ENCODE data around the gene SNX19. TPM values are rescaled to one million over a fixed set of nuclear protein-coding genes. Genes with fewer than 3 reads are reported as not detected.

SNX19 gene
- total and polyA plus RNA-seq, 2 donors, result 12.8 to 27.3 TPM

GRCh38 chr11:130872513-130872912 is 43.8 kb downstream of the SNX19 start:
- peaks cover 13 to 48% of the 10 kb centered on the region in 2 donors for H3K36me3 ChIP-seq (ENCODE audit: control insufficient read depth in 2 of 2, insufficient read depth in 2 of 2, low read length in 1 of 2)
- H3K27ac ChIP-seq (ENCODE audit: low read depth in 1 of 2, low read length in 1 of 2), result no peak overlapping the region

DNA sequence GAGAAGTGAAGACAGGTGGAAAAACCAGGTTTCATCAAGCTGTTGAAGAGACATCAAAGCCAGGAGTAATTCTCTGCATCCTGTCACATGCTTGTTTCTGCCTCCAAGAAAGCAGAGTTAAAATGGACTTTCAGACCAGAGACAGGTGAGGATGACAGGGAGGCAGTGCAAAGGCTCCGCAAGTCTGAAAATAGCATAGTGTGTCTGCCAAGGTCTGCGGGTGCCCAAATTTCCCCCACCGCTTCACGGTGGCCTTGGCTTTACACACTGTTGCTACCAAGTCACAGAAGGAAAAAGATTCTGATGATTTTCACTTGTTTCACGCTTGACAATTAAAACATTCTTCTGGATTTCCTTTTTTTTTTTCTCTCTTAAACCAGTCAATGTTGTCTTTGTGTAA is 44.2 kb downstream of the SNX19 start:
- Histone ChIP-seq H3K4me3 (ENCODE audit: low read length in 2 of 2) (no peak overlapping the region), H3K4me1 (ENCODE audit: control insufficient read depth in 2 of 2, insufficient read depth in 2 of 2, low read length in 2 of 2) (no peaks in the 10 kb centered on the region), H3K27me3 (ENCODE audit: control insufficient read depth in 2 of 2, insufficient read depth in 1 of 2, low read length in 1 of 2) (no peaks in the 10 kb centered on the region), H3K36me3 (ENCODE audit: control insufficient read depth in 2 of 2, insufficient read depth in 2 of 2, low read length in 1 of 2) (peaks cover 11 to 44% of the 10 kb centered on the region in 2 donors), H3K27ac (ENCODE audit: low read depth in 1 of 2, low read length in 1 of 2) (no peak overlapping the region), H3K9me3 (ENCODE audit: control insufficient read depth in 2 of 2, insufficient read depth in 1 of 2, low read length in 1 of 2) (no peaks in the 10 kb centered on the region)
- WGBS, result 96% methylated on average over 5 of the region's 5 CpGs
- DNase-seq (ENCODE audit: low read depth in 6 of 9, low spot score in 9 of 9), result no peak

More at GRCh38 chr11:130872513-130872912, 43.8 kb downstream of the SNX19 start:
- H3K4me1 ChIP-seq (ENCODE audit: control insufficient read depth in 2 of 2, insufficient read depth in 2 of 2, low read length in 2 of 2), result no peaks in the 10 kb centered on the region
- H3K27me3 ChIP-seq (ENCODE audit: control insufficient read depth in 2 of 2, insufficient read depth in 1 of 2, low read length in 1 of 2), result no peaks in the 10 kb centered on the region
- no peak overlapping the region for H3K4me3 ChIP-seq (ENCODE audit: low read length in 2 of 2)
- DNase-seq (ENCODE audit: low read depth in 6 of 9, low spot score in 9 of 9), result no peak
- no peaks in the 10 kb centered on the region for H3K9me3 ChIP-seq (ENCODE audit: control insufficient read depth in 2 of 2, insufficient read depth in 1 of 2, low read length in 1 of 2)
- WGBS, result 91% methylated on average over 6 of the region's 6 CpGs

DNA sequence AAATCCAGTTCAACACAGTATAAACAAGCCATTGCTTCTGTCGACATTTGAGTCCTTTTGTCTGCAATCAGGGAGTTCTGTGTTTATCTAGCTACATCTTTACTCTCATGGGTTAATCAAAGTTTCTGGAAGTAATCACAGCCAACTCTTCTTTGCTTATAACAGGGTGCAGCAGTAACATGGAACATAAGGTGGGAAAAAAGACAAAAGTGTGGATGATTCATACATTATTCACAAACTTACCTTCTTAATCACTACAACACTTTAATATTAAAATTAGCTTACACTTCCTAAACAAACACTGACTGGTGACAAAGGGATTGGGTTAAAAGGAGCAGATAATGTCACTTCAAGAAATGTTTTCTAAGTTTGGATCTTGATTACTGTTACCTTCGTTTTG is 44.7 kb downstream of the SNX19 start:
- H3K27ac ChIP-seq (ENCODE audit: low read depth in 1 of 2, low read length in 1 of 2), result no peak overlapping the region
- WGBS, result 93% methylated on average over 2 of the region's 2 CpGs
- no peaks in the 10 kb centered on the region for H3K4me1 ChIP-seq (ENCODE audit: control insufficient read depth in 2 of 2, insufficient read depth in 2 of 2, low read length in 2 of 2)
- H3K9me3 ChIP-seq (ENCODE audit: control insufficient read depth in 2 of 2, insufficient read depth in 1 of 2, low read length in 1 of 2), result no peaks in the 10 kb centered on the region
- H3K27me3 ChIP-seq (ENCODE audit: control insufficient read depth in 2 of 2, insufficient read depth in 1 of 2, low read length in 1 of 2), result no peaks in the 10 kb centered on the region
- peaks cover 11 to 39% of the 10 kb centered on the region in 2 donors for H3K36me3 ChIP-seq (ENCODE audit: control insufficient read depth in 2 of 2, insufficient read depth in 2 of 2, low read length in 1 of 2)
- H3K4me3 ChIP-seq (ENCODE audit: low read length in 2 of 2), result no peak overlapping the region
- no peak for DNase-seq (ENCODE audit: low read depth in 6 of 9, low spot score in 9 of 9)

DNA sequence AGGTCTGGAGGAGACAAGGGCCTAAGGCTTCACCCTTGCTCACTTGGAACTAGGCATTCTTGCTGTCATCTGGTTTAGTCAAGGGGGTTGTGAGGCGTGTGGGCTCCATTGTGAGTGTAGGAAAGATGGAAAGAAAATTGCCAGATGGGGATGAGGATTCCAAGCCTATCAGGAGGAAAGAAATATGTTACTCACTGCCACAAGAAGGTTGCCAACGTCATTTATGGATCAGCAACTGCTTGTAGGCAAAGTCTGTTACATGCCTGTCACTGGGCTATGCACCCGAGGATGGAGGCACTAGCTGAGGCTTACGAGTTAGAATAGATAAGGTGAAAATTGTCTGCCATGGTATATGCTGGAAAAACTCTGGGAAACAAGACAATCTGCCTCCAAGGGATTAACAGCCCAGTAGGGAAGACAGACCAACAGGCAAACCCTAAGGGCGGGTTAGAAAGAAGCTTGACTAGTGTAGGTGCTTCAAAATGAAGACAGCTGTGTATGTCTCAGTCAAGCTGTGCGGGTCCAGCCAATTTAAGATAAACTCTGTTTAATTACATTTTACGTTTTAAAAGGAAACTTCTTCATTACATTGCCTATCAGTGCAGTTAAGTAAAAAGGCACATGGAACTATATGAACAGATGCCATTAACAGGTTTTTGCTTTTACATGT is 47.4 kb downstream of the SNX19 start:
- Histone ChIP-seq H3K36me3 (ENCODE audit: control insufficient read depth in 2 of 2, insufficient read depth in 2 of 2, low read length in 1 of 2) (peaks cover 3 to 19% of the 10 kb centered on the region in 2 donors), H3K27ac (ENCODE audit: low read depth in 1 of 2, low read length in 1 of 2) (no peak overlapping the region), H3K27me3 (ENCODE audit: control insufficient read depth in 2 of 2, insufficient read depth in 1 of 2, low read length in 1 of 2) (no peaks in the 10 kb centered on the region), H3K4me3 (ENCODE audit: low read length in 2 of 2) (no peak overlapping the region), H3K4me1 (ENCODE audit: control insufficient read depth in 2 of 2, insufficient read depth in 2 of 2, low read length in 2 of 2) (no peaks in the 10 kb centered on the region), H3K9me3 (ENCODE audit: control insufficient read depth in 2 of 2, insufficient read depth in 1 of 2, low read length in 1 of 2) (no peaks in the 10 kb centered on the region)
- DNase-seq (ENCODE audit: low read depth in 6 of 9, low spot score in 9 of 9), result no peak
- WGBS, result 90% methylated on average over 7 of the region's 7 CpGs

- 88% methylated on average over 8 of the region's 8 CpGs for WGBS
- DNase-seq (ENCODE audit: low read depth in 6 of 9, low spot score in 9 of 9), result no peak
- H3K36me3 ChIP-seq (ENCODE audit: control insufficient read depth in 2 of 2, insufficient read depth in 2 of 2, low read length in 1 of 2), result peaks cover 3 to 13% of the 10 kb centered on the region in 2 donors
Observed at GRCh38 chr11:130868086-130868710, 48.1 kb downstream of the SNX19 start.

DNA sequence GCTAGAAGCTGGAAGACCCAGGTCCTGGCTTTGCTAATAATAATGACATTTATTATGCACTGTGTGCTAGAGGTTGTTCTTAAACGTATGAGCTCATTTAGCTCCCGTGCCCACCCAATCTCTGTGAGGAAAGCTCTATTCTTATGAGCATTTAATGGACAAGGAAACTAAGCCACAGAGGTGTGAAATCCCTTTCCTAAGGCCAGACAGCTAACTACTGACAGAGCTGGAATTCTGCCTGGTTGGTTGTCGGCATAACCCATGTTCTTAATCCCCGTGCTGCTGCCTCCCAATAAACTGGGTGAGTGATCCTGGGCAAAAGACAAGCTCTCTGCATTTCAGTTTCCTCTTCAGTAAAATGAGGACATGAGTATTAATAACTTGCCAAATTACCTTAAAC is 49.4 kb downstream of the SNX19 start:
- no peak overlapping the region for H3K27ac ChIP-seq (ENCODE audit: low read depth in 1 of 2, low read length in 1 of 2)
- no peak overlapping the region for H3K4me3 ChIP-seq (ENCODE audit: low read length in 2 of 2)
- no peaks in the 10 kb centered on the region for H3K9me3 ChIP-seq (ENCODE audit: control insufficient read depth in 2 of 2, insufficient read depth in 1 of 2, low read length in 1 of 2)
- no peaks in the 10 kb centered on the region for H3K27me3 ChIP-seq (ENCODE audit: control insufficient read depth in 2 of 2, insufficient read depth in 1 of 2, low read length in 1 of 2)
- peaks cover 0 to under 1% of the 10 kb centered on the region in 2 donors for H3K4me1 ChIP-seq (ENCODE audit: control insufficient read depth in 2 of 2, insufficient read depth in 2 of 2, low read length in 2 of 2)
- 97% methylated on average over 4 of the region's 4 CpGs for WGBS
- no peak for DNase-seq (ENCODE audit: low read depth in 6 of 9, low spot score in 9 of 9)
- H3K36me3 ChIP-seq (ENCODE audit: control insufficient read depth in 2 of 2, insufficient read depth in 2 of 2, low read length in 1 of 2), result peaks cover 0 to 11% of the 10 kb centered on the region in 2 donors

More at GRCh38 chr11:130868086-130868710, 48.1 kb downstream of the SNX19 start:
- H3K27me3 ChIP-seq (ENCODE audit: control insufficient read depth in 2 of 2, insufficient read depth in 1 of 2, low read length in 1 of 2), result no peaks in the 10 kb centered on the region
- H3K4me1 ChIP-seq (ENCODE audit: control insufficient read depth in 2 of 2, insufficient read depth in 2 of 2, low read length in 2 of 2), result no peaks in the 10 kb centered on the region
- no peaks in the 10 kb centered on the region for H3K9me3 ChIP-seq (ENCODE audit: control insufficient read depth in 2 of 2, insufficient read depth in 1 of 2, low read length in 1 of 2)
- no peak overlapping the region for H3K4me3 ChIP-seq (ENCODE audit: low read length in 2 of 2)
- H3K27ac ChIP-seq (ENCODE audit: low read depth in 1 of 2, low read length in 1 of 2), result no peak overlapping the region

DNA sequence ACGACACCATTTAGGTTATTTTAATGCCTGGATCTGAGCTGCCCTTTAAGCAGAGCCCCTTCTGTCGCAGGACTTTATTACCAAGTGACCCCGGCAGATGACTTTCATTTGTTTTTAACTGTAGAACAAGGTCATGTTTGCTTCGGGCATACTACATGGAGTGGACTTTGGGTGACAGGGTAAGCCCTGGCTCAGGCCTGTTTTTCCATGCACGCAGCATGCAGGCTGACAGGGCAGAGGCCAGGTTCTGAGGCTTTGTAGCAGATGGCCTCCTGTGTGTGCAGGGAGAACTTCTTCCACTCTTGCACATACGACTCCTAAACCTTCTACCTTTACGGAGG is 50.5 kb downstream of the SNX19 start:
- peaks cover 0 to under 1% of the 10 kb centered on the region in 2 donors for H3K36me3 ChIP-seq (ENCODE audit: control insufficient read depth in 2 of 2, insufficient read depth in 2 of 2, low read length in 1 of 2)
- no peak for DNase-seq (ENCODE audit: low read depth in 6 of 9, low spot score in 9 of 9)
- peaks cover 0 to 3% of the 10 kb centered on the region in 2 donors for H3K4me1 ChIP-seq (ENCODE audit: control insufficient read depth in 2 of 2, insufficient read depth in 2 of 2, low read length in 2 of 2)
- no peaks in the 10 kb centered on the region for H3K27me3 ChIP-seq (ENCODE audit: control insufficient read depth in 2 of 2, insufficient read depth in 1 of 2, low read length in 1 of 2)
- no peak overlapping the region for H3K4me3 ChIP-seq (ENCODE audit: low read length in 2 of 2)
- H3K9me3 ChIP-seq (ENCODE audit: control insufficient read depth in 2 of 2, insufficient read depth in 1 of 2, low read length in 1 of 2), result no peaks in the 10 kb centered on the region
- no peak overlapping the region for H3K27ac ChIP-seq (ENCODE audit: low read depth in 1 of 2, low read length in 1 of 2)
- 96% methylated on average over 7 of the region's 7 CpGs for WGBS

GRCh38 chr11:130865091-130865773 is 51.0 kb downstream of the SNX19 start:
- no peak overlapping the region for H3K4me3 ChIP-seq (ENCODE audit: low read length in 2 of 2)
- no peaks in the 10 kb centered on the region for H3K9me3 ChIP-seq (ENCODE audit: control insufficient read depth in 2 of 2, insufficient read depth in 1 of 2, low read length in 1 of 2)
- H3K27ac ChIP-seq (ENCODE audit: low read depth in 1 of 2, low read length in 1 of 2), result no peak overlapping the region
- no peaks in the 10 kb centered on the region for H3K27me3 ChIP-seq (ENCODE audit: control insufficient read depth in 2 of 2, insufficient read depth in 1 of 2, low read length in 1 of 2)
- H3K4me1 ChIP-seq (ENCODE audit: control insufficient read depth in 2 of 2, insufficient read depth in 2 of 2, low read length in 2 of 2), result peaks cover 0 to 3% of the 10 kb centered on the region in 2 donors
- no peak for DNase-seq (ENCODE audit: low read depth in 6 of 9, low spot score in 9 of 9)
- H3K36me3 ChIP-seq (ENCODE audit: control insufficient read depth in 2 of 2, insufficient read depth in 2 of 2, low read length in 1 of 2), result no peaks in the 10 kb centered on the region
- 93% methylated on average over 11 of the region's 11 CpGs for WGBS

Measured in thymus (tissue), 11 donors.